CD4-positive, alpha-beta T cell (primary cell): Measurements from ENCODE around the gene KANSL1. TPM values are rescaled to one million over a fixed set of nuclear protein-coding genes. Genes with fewer than 3 reads are reported as not detected.

ENCODE experiments used
- ATAC-seq: fragments of 200-7000 bp; cut with Tn5 transposase; one replicate; pipeline ENCODE4 v1.10.0; 2022; ENCODE audit warnings: mild to moderate bottlenecking; ENCODE audit not compliant: poor library complexity
- CTCF ChIA-PET: fragments of 350-600 bp; sonication (Branson Sonifier 250); formaldehyde crosslinking; loops from one replicate; lab custom pipeline; 2021; ENCODE audit warnings: antibody characterized with exemption, inconsistent platforms; lab: Charles Lee
- POLR2A ChIA-PET: fragments of 350-600 bp; sonication (Branson Sonifier 250); formaldehyde crosslinking; loops from one replicate; lab custom pipeline; 2021; ENCODE audit warnings: antibody characterized with exemption, inconsistent platforms; lab: Charles Lee
- DNase-seq, 14 experiments: peaks; one replicate each; pipeline ENCODE4 v3.0.0-alpha.2; 2013 to 2020; ENCODE audit warnings: mixed read lengths in 2 of 14
- H3K27ac ChIP-seq, 2 donors: one replicate each; pipeline versions ENCODE4 v1.5.1 to v1.7.0; 2013; ENCODE audit warnings: low read length in 2 of 2, low read depth in 1 of 2, mild to moderate bottlenecking in 1 of 2
- H3K27me3 ChIP-seq, 2 experiments: 1 replicate in 1 of 2; 2 replicates in 1 of 2; pipeline versions ENCODE4 v1.6.1 to v1.7.0; 2013; ENCODE audit warnings: low read length in 2 of 2, control low read depth in 1 of 2, mild to moderate bottlenecking in 1 of 2, moderate library complexity in 1 of 2; ENCODE audit not compliant: insufficient read depth in 2 of 2, control insufficient read depth in 1 of 2
- H3K36me3 ChIP-seq: one replicate; pipeline ENCODE4 v1.6.1; 2013; ENCODE audit warnings: low read length, control low read depth; ENCODE audit not compliant: insufficient read depth
- H3K4me1 ChIP-seq: one replicate; pipeline ENCODE4 v1.6.1; 2013; ENCODE audit warnings: low read length, control low read depth; ENCODE audit not compliant: insufficient read depth
- H3K4me3 ChIP-seq: one replicate; pipeline ENCODE4 v1.5.1; 2013; ENCODE audit warnings: mild to moderate bottlenecking, low read length, moderate library complexity
- H3K9me3 ChIP-seq, 2 experiments: 1 replicate in 1 of 2; 2 replicates in 1 of 2; pipeline versions ENCODE4 v1.6.1 to v1.7.0; 2013; ENCODE audit warnings: low read length in 2 of 2, mild to moderate bottlenecking in 2 of 2, control low read depth in 1 of 2, moderate library complexity in 1 of 2; ENCODE audit not compliant: control insufficient read depth in 1 of 2, insufficient read depth in 1 of 2
- H3K27ac Mint-ChIP-seq: one replicate; pipeline ENCODE4 v1.8.0; 2020; ENCODE audit warnings: mixed read lengths
- H3K27me3 Mint-ChIP-seq: one replicate; pipeline ENCODE4 v1.8.0; 2021; ENCODE audit warnings: mixed read lengths
- H3K36me3 Mint-ChIP-seq: one replicate; pipeline ENCODE4 v1.8.0; 2021; ENCODE audit warnings: low read depth, mixed read lengths
- H3K4me1 Mint-ChIP-seq: one replicate; pipeline ENCODE4 v1.8.0; 2021; ENCODE audit warnings: low read depth, mixed read lengths
- H3K4me3 Mint-ChIP-seq: one replicate; pipeline ENCODE4 v1.8.0; 2020; ENCODE audit warnings: mild to moderate bottlenecking, mixed read lengths
- H3K9me3 Mint-ChIP-seq: one replicate; pipeline ENCODE4 v1.8.0; 2020; ENCODE audit warnings: mixed read lengths
- CTCF ChIP-seq: fragments of 200-600 bp; IDR thresholded peaks from one replicate; pipeline ENCODE4 v1.8.0; 2022; ENCODE audit warnings: antibody characterized with exemption, mild to moderate bottlenecking
- intact Hi-C, 2 experiments: fragments of 100-400 bp; cut with DNase I in 1 of 2; cut with micrococcal nuclease in 1 of 2; formaldehyde crosslinking; loops; one replicate each; pipeline versions ENCODE4 v1.15.1 to v1.9.0; 2023 to 2025; cut with DNase I, micrococcal nuclease
- total RNA-seq, 174 experiments: library from RNA in 2 of 174; stranded (reverse) in 2 of 174; gene quantifications; one replicate each; pipeline ENCODE4 v1.2.3 and lab custom pipeline; 2021 to 2026

Gene KANSL1
- total RNA-seq, 2 experiments from 2014 or later, result 122 to 125 TPM

GRCh38 chr17:46192439-46193150 lies 634 bp downstream of the KANSL1 start:
- CTCF ChIA-PET, result interaction anchor here (0.6 to 3.0 kb wide), 45 partner anchors 8 to 614 kb away, joined by 3 to 58 read pairs (median 6); no protein-coding TSS in a partner anchor

GRCh38 chr17:46192189-46192438 lies 1.1 kb downstream of the KANSL1 start:
- Mint-ChIP-seq H3K27me3 (no peaks in the 10 kb centered on the region), H3K4me3 (peak overlapping the region; percentile 96), H3K27ac (peak overlapping the region; percentile 96), H3K36me3 (peaks cover 31% of the 10 kb centered on the region), H3K4me1 (peaks cover 75% of the 10 kb centered on the region), H3K9me3 (no peaks in the 10 kb centered on the region)
- no peak for ATAC-seq
- Histone ChIP-seq H3K27ac (peak overlapping the region; percentile 83 to 90), H3K27me3 (no peaks in the 10 kb centered on the region), H3K9me3 (no peaks in the 10 kb centered on the region), H3K4me1 (peaks cover 35% of the 10 kb centered on the region), H3K36me3 (peaks cover 4% of the 10 kb centered on the region), H3K4me3 (peak overlapping the region; percentile 96)
- no peak for TF ChIP-seq CTCF
- ChIA-PET CTCF (interaction anchor here (1.6 to 3.0 kb wide), 4 partner anchors 13 to 77 kb away, joined by 20 to 58 read pairs (median 22); no protein-coding TSS in a partner anchor), POLR2A (interaction anchor here (0.6 to 2.5 kb wide), 8 partner anchors 11 to 147 kb away, joined by 3 to 18 read pairs (median 12); no protein-coding TSS in a partner anchor)
- intact Hi-C loops, result loop anchor here (2.0 to 10.0 kb wide), 7 partner anchors 13 to 190 kb away; no protein-coding TSS in a partner anchor
- no peak for DNase-seq

More at GRCh38 chr17:46192439-46193150, 634 bp downstream of the KANSL1 start:
- DNase-seq (peak; percentile 20 to 82 (median 56)), ATAC-seq (peak; percentile 4)
- peaks cover 40% of the 10 kb centered on the region for H3K4me1 ChIP-seq
- no peaks in the 10 kb centered on the region for H3K27me3 ChIP-seq
- peak overlapping the region; percentile 96 for H3K4me3 ChIP-seq
- H3K36me3 Mint-ChIP-seq, result peaks cover 30% of the 10 kb centered on the region
- peak overlapping the region; percentile 96 for H3K27ac Mint-ChIP-seq
- H3K27ac ChIP-seq, result peak overlapping the region; percentile 83 to 90
- POLR2A ChIA-PET, result interaction anchor here (0.5 to 2.5 kb wide), 39 partner anchors 10 to 1044 kb away, joined by 3 to 36 read pairs (median 6); partner anchors contain the start of gene HEXIM1
- H3K9me3 ChIP-seq, result no peaks in the 10 kb centered on the region
- no peak for TF ChIP-seq CTCF
- peak overlapping the region; percentile 96 for H3K4me3 Mint-ChIP-seq
- no peaks in the 10 kb centered on the region for H3K9me3 Mint-ChIP-seq
- H3K4me1 Mint-ChIP-seq, result peaks cover 75% of the 10 kb centered on the region
- intact Hi-C loops, result loop anchor here (1.0 to 10.0 kb wide), 8 partner anchors 14 to 190 kb away; no protein-coding TSS in a partner anchor
- no peaks in the 10 kb centered on the region for H3K27me3 Mint-ChIP-seq
- peaks cover 4% of the 10 kb centered on the region for H3K36me3 ChIP-seq

- CTCF ChIA-PET, result interaction anchor here (3.0 kb wide), 1 partner anchor 20 kb away, joined by 58 read pairs; no protein-coding TSS in a partner anchor
- peak overlapping the region; percentile 96 for H3K27ac Mint-ChIP-seq
Measured at GRCh38 chr17:46191322-46192188, 1.7 kb downstream of the KANSL1 start.

More at GRCh38 chr17:46191322-46192188, 1.7 kb downstream of the KANSL1 start:
- no peaks in the 10 kb centered on the region for H3K9me3 Mint-ChIP-seq
- intact Hi-C loops, result loop anchor here (2.0 to 10.0 kb wide), 8 partner anchors 13 to 189 kb away; no protein-coding TSS in a partner anchor
- peaks cover 34% of the 10 kb centered on the region for H3K4me1 ChIP-seq
- H3K36me3 Mint-ChIP-seq, result peaks cover 35% of the 10 kb centered on the region
- H3K27ac ChIP-seq, result peak overlapping the region; percentile 83 to 90
- no peaks in the 10 kb centered on the region for H3K27me3 ChIP-seq
- H3K9me3 ChIP-seq, result no peaks in the 10 kb centered on the region
- H3K36me3 ChIP-seq, result no peaks in the 10 kb centered on the region
- peak overlapping the region; percentile 96 for H3K4me3 Mint-ChIP-seq
- DNase-seq (peak in 3 of 14 experiments; percentile 46 to 53 (median 50)), ATAC-seq (no peak)
- TF ChIP-seq CTCF, result no peak
- H3K27me3 Mint-ChIP-seq, result no peaks in the 10 kb centered on the region
- peaks cover 75% of the 10 kb centered on the region for H3K4me1 Mint-ChIP-seq
- H3K4me3 ChIP-seq, result peak overlapping the region; percentile 96
- POLR2A ChIA-PET, result interaction anchor here (0.6 to 2.5 kb wide), 6 partner anchors 10 to 147 kb away, joined by 3 to 18 read pairs (median 12); no protein-coding TSS in a partner anchor
